Kidney tubule cell (primary cell): ENCODE results near the gene ZNF491.
A peak's percentile ranks its signal among the peaks of the same experiment; 100 is the strongest.
"Not testable (repeated sequence)": the region's sequence is repeated elsewhere in the genome, so short reads cannot be mapped to it uniquely, and the experiment has no call there.

ENCODE experiments used
- DNase-seq: peaks from one replicate; pipeline ENCODE4 v3.0.0-alpha.2; 2018; ENCODE audit warnings: low spot score

The ZNF491 gene

GRCh38 chr19:11798391-11799330 is at the start of gene ZNF491:
Gene ZNF491, plus strand, starts transcription at chr19:11798523. Its CDS starts 7,431 bp downstream, at chr19:11805954.
- DNase-seq = peak; percentile 92

GRCh38 chr19:11749751-11750150 is 48.6 kb upstream of the ZNF491 start:
- DNase-seq = no peak

GRCh38 chr19:11752244-11752736 is 46.0 kb upstream of the ZNF491 start:
- no peak for DNase-seq

- DNase-seq = no peak
These were observed 43.7 kb upstream of the ZNF491 start for GRCh38 chr19:11754663-11755062.

GRCh38 chr19:11756965-11757364 is 41.4 kb upstream of the ZNF491 start:
- no peak for DNase-seq

- no peak for DNase-seq
These were observed 38.5 kb upstream of the ZNF491 start for GRCh38 chr19:11759805-11760204.

GRCh38 chr19:11763117-11763516 is 35.2 kb upstream of the ZNF491 start:
- no peak for DNase-seq

- DNase-seq = no peak
These were observed 34.7 kb upstream of the ZNF491 start for GRCh38 chr19:11763611-11764010.

GRCh38 chr19:11766597-11767591 is 31.4 kb upstream of the ZNF491 start, which contains the start of gene ZNF441:
Gene ZNF441, plus strand, starts transcription at chr19:11767000. Its CDS starts 194 bp downstream, at chr19:11767194.
- DNase-seq = peak; percentile 97

GRCh38 chr19:11767633-11768133 is 30.6 kb upstream of the ZNF491 start:
- DNase-seq = peak; percentile 89

GRCh38 chr19:11769995-11770394 is 28.3 kb upstream of the ZNF491 start:
- no peak for DNase-seq

GRCh38 chr19:11771520-11771919 is 26.8 kb upstream of the ZNF491 start:
- DNase-seq = not testable (repeated sequence)

- not testable (repeated sequence) for DNase-seq
These were observed 21.7 kb upstream of the ZNF491 start for GRCh38 chr19:11776669-11777068.

- DNase-seq = no peak
These were observed 17.8 kb upstream of the ZNF491 start for GRCh38 chr19:11780431-11781020.

GRCh38 chr19:11781295-11782057 is 16.8 kb upstream of the ZNF491 start:
- no peak for DNase-seq

GRCh38 chr19:11783767-11784166 is 14.6 kb upstream of the ZNF491 start:
- no peak for DNase-seq

GRCh38 chr19:11784356-11784755 is 14.0 kb upstream of the ZNF491 start:
- no peak for DNase-seq

- no peak for DNase-seq
These were observed 10.8 kb upstream of the ZNF491 start for GRCh38 chr19:11787536-11787935.

GRCh38 chr19:11792942-11793341 is 5.4 kb upstream of the ZNF491 start:
- no peak for DNase-seq

GRCh38 chr19:11797491-11797890 is 832 bp upstream of the ZNF491 start:
- peak; percentile 91 for DNase-seq
